Right renal cortex interstitium (tissue), 3 donors: ENCODE measurements around the gene ANKLE2. TPM values are rescaled to one million over a fixed set of nuclear protein-coding genes. Genes with fewer than 3 reads are reported as not detected.
"Not testable (repeated sequence)": the region's sequence is repeated elsewhere in the genome, so short reads cannot be mapped to it uniquely, and the experiment has no call there.

Source experiments
- DNase-seq, 3 donors: peaks; one replicate each; pipeline ENCODE4 v3.0.0-alpha.2; 2013; ENCODE audit warnings: low read depth in 3 of 3, low spot score in 2 of 3
- polyA plus RNA-seq, 3 donors: library from polyadenylated mRNA; unstranded; fragments of 120-200 nt; gene quantifications; one replicate each; pipeline ENCODE4 v1.2.1, GENCODE V29; 2013; ENCODE audit not compliant: insufficient read length in 3 of 3

Gene ANKLE2
- polyA plus RNA-seq, 3 donors: 57.8 to 66.7 (median 58.5) TPM

- no peak for DNase-seq
These were observed 66.2 kb downstream of the ANKLE2 start for GRCh38 chr12:132695431-132695830.

- not testable (repeated sequence) for DNase-seq
These were observed 66.7 kb downstream of the ANKLE2 start for GRCh38 chr12:132694888-132695287.

- DNase-seq: not testable (repeated sequence)
These were observed 69.6 kb downstream of the ANKLE2 start for GRCh38 chr12:132692030-132692429.

- DNase-seq: no peak
These were observed 71.5 kb downstream of the ANKLE2 start for GRCh38 chr12:132690112-132690511.

- DNase-seq: no peak
These were observed 72.4 kb downstream of the ANKLE2 start for GRCh38 chr12:132689227-132689626.

GRCh38 chr12:132687211-132688164 lies 74.1 kb downstream of the ANKLE2 start, which contains the start of the genes POLE and PXMP2:
Gene POLE, minus strand, starts transcription at chr12:132687342. Its CDS starts 27 bp downstream, at chr12:132687315.
Gene PXMP2, plus strand, starts transcription at chr12:132687587. Its CDS starts 84 bp downstream, at chr12:132687671.
- DNase-seq: peak; percentile 68 to 91 (median 90)

GRCh38 chr12:132686825-132687210 lies 74.8 kb downstream of the ANKLE2 start:
- no peak for DNase-seq

- DNase-seq: no peak
These were observed 76.2 kb downstream of the ANKLE2 start for GRCh38 chr12:132685400-132685799.

- DNase-seq: no peak
These were observed 84.1 kb downstream of the ANKLE2 start for GRCh38 chr12:132677492-132677891.

GRCh38 chr12:132675757-132676432 lies 85.7 kb downstream of the ANKLE2 start:
- DNase-seq: no peak

Other genes with a start within 250 kb of the ANKLE2 start
- 1 to 10 TPM; 1.4 to 2.2 (median 1.9) TPM for gene LRCOL1, start 151.2 kb downstream of the ANKLE2 start, polyA plus RNA-seq
- gene P2RX2, start 143.1 kb downstream of the ANKLE2 start, polyA plus RNA-seq: 1 to 10 TPM in 2 of 3 donors, under 1 TPM in 1; 0.86 to 1.3 (median 1.1) TPM
- gene POLE, start 74.5 kb downstream of the ANKLE2 start, polyA plus RNA-seq: 10 to 100 TPM; 44.5 to 45.7 (median 44.5) TPM
- gene PXMP2, start 74.2 kb downstream of the ANKLE2 start, polyA plus RNA-seq: 10 to 100 TPM; 50.6 to 53.1 (median 52.7) TPM
- 10 to 100 TPM; 17.0 to 20.5 (median 20.1) TPM for gene PGAM5, start 51.0 kb downstream of the ANKLE2 start, polyA plus RNA-seq
- gene GOLGA3, start 67.0 kb upstream of the ANKLE2 start, polyA plus RNA-seq: 10 to 100 TPM; 18.5 to 23.6 (median 21.7) TPM
- 10 to 100 TPM; 18.5 to 20.5 (median 18.6) TPM for gene CHFR, start 125.8 kb upstream of the ANKLE2 start, polyA plus RNA-seq
- 10 to 100 TPM; 23.7 to 25.8 (median 25.3) TPM for gene ZNF605, start 194.5 kb upstream of the ANKLE2 start, polyA plus RNA-seq
- 10 to 100 TPM; 10.4 to 12.6 (median 11.7) TPM for gene ZNF26, start 224.5 kb upstream of the ANKLE2 start, polyA plus RNA-seq